ENCODE measurements around the gene ME1.
A peak's percentile ranks its signal among the peaks of the same experiment; 100 is the strongest.
"Not testable (repeated sequence)": the region's sequence is repeated elsewhere in the genome, so short reads cannot be mapped to it uniquely, and the experiment has no call there.

ME1 gene

DNA sequence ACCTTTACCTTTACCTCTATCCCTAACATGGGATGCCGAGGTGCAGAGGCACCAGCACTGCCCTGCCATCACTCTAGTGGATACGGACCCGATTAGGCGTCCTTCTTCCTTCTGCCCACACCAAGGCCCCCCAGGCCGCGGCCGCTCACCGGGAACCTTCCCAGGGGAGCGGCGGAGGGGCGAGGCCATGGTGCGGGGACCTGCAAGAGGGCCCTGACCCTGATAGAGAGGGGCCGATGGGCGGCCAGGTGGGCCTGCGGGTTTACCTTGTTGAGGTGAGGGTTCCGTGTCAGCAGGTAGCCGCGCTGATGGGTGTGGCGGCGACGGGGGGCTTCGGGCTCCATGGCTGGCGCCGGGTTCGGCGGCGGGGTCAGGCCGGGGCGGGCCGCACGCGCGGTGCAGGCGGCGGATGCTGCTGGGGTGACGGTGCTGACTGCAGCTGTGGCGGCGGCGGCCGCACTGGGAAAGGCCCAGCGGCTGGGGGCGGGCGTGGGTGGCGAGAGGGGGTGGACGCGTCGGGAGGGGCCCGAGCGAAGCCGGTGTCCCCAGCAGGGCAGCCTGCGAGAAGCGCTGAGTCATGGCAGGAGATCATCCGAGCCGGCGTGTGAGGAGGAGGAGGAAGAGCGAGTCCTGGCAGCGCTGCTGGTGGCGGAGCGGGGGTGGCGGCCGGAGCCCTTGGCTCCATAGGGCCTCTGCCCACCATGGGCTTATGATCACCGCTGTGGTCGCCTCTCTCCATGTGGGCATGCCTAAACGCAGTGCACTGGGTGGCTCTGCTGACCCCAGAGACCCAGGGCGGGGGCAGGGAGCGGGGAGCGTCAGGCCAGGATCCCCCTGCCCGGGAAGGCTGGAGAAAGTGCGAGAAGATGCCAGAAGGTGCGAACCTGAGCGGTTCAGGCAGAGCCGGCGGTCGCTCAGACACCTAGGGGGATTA, at the start of gene ME1:
ME1 (minus strand) TSS at position 441 of the 934 bp plus-strand sequence; CDS start at position 344, 97 bp downstream.
- peak; percentile 90 for DNase-seq

DNA sequence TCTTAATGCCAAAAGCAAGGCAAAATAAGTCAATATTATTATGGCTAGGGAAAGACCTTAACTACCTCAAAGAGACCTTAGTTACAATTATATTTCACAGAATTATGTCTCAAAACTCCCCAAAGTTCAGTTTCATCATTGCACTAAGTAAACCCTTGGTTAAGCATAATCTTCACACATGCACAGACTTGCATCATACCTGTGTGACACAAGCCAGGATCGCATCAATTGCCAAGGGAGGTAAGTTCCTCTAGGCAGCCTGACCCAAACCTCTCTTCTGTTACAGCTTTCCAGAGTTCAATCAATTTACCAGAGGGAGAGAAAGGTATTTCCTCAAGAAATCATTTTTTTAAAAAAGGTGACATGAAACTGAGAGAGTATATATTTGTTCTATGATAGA, 49.6 kb upstream of the ME1 start:
- no peak for DNase-seq

DNA sequence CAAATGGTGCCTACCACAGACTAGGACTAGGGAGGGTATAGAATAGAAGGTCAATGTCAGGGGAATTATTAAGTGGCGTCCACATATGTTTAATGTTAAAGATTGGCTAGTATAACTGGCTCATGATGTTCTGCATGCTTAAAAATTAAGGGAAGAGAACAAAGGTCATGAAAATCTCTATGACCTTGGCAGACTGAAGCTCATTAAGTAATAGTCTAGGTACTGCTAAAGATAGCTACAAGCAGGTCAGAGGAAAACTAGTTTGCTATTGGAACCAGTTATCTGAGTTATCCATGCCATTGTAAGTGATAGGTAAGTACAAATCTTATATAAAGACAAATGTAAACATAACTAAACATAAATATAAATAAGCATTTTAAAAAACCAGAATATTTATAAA, 48.5 kb upstream of the ME1 start:
- no peak for DNase-seq

DNA sequence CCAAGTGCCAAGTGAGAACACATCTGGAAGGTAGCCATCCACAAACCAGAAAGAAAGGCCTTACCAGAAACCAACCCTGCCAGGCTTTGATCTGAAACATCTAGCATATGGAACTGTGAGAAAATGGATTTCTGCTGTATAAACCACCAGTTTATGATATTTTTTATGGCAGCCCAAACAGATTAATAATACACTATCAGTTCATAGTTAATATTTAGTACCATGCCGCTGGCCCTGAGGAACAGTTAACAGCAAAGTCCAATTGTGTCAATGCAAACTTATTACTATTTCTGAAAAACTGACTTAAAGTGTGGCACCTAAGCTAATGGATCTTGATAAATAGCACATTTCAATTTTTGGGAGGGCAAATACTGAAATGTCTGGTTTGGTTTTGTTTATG, 46.1 kb upstream of the ME1 start:
- DNase-seq, result no peak

DNA sequence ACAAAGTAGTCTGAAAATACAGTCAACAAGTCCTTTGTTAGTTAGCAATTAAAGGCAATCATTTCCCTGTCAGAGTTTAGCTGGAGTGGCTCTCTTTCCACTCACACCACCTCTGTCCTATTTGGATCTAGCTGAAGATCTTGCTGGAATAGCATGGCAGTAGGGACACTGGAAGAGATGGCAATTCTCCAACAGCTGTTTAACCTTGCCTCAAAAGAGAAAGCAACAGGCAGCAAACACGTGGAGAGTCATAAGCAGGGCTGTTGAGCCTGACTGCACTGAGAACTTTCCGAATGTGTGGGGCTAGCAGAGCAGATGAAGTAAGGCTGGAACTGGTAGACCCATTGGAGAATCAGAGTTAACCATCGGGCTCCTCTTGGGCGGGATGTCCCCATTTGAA, 43.5 kb upstream of the ME1 start:
- DNase-seq, result no peak

DNA sequence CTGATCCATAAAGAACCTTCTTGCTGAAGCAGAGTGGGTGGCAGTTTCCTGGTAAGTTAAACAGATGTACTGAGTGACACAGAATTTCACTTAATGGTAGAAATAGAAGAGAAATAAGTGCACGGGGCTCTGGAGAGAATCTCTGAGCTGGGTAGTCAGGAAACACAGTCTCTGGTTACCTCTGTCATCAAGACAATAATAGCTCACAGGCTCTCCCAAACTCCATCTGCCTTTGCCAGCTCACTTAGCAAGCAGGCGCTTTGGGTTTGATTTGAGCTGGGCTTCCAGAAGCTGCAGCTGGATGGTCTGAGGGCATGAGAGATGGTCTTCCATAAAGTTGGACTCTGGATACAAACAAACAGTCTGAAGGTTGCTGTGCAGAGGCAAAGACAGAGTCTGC, 41.9 kb upstream of the ME1 start:
- no peak for DNase-seq

DNA sequence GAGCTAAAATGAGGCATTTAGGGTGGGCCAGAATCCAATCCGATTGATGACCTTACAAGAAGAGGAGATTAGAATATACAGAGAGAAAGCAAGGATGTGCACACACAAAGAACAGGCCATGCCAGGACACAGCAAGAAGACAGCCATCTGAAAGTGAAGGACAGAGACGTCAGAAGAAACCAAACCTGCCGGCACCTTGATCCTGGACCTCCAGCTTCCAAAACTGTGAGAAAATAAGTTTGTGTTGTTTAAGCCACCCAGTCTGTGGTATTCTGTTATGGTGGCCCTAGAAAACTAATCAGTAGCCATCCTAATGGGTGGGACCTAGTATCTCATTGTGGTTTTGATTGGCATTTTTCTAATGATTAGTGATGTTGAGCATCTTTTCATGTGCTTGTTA, 39.7 kb upstream of the ME1 start:
- no peak for DNase-seq

DNA sequence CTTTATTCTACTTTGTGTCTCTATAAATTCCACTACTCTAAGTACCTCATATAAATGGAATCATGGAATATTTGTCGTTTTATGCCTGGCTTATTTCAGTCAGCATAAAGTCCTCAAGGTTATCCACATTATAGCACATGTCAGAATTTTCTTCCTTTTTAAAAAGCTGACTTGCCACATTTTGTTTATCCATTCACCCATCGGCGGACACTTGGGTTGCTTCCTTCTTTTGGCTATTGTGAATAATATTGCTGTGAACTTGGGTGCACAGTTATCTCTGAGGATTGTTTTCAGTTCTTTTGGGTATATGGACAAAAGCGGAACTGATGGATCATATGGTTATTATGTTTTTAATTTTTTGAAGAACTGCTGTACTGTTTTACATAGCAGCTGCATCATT, 39.1 kb upstream of the ME1 start:
- DNase-seq, result no peak

DNA sequence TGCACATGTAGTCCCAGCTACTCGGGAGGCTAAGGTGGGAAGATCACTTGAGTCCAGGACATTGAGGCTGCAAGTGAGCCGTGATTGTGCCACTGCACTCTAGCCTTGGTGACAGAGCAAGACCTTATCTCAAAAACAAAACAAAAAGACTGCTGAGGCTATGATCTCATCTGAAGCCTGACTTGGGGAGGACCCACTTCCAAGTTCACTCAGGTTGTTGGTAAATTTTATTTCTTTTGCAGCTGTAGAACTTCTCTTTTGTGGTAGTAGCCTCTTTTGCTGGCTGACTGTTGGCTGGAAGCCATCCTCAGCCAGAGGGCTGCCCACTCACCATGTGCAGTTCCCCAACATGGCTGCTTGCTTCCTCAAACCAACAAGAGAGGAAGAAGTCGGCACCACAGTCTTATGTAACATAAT, 36.8 kb upstream of the ME1 start:
- no peak for DNase-seq

DNA sequence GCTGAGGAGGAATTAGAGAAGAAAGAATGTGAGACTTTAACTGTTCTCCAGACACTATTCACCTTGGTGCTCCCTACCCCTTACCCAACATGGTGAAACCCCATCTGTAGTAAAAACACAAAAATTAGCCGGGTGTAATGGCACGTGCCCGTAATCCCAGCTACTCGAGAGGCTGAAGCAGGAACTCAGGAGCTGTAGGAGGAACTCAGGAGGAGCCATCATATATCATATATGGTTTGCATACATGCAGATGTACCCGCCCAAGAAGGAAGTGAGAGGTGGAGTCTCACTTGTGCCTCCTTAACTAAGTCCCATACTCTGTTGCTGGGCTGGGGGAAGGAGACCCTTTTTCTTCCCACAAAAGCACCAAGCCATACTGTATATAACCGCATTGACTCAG, 35.5 kb upstream of the ME1 start:
- DNase-seq, result no peak

DNA sequence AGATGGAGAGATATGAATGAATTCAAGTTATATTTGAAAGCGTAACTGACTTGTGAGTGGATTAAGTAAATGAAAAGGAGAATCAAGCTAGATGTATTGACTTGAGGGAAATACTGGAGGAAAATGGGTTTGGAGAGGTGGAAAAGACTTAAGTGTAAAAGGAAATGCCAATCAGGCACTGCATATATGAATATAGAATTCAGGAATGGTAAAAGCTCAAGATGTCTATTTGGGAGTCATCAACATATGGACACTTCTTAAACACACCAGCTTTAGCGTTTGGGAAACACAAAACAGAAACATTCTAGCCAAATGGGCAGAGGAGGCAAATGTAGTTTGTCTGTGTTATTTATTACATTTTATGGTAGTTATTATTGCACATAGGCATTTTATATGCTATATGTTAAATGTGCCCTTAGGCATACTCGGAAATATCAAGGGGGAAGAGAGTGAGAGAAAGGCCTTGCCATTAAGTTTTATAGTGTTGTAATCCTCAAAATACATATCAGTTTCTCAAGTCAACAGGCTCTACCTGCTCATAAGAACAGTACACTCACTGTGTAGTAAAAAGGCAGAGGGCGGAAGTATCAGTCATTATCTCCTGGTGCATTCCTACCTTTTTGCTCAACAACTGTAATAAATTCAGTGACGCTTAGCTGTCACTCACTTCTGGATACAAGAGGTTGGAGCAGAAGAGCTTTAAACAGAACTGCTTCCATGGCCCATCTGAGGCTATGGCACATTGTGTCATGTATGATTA, 33.7 kb upstream of the ME1 start:
- no peak for DNase-seq

DNA sequence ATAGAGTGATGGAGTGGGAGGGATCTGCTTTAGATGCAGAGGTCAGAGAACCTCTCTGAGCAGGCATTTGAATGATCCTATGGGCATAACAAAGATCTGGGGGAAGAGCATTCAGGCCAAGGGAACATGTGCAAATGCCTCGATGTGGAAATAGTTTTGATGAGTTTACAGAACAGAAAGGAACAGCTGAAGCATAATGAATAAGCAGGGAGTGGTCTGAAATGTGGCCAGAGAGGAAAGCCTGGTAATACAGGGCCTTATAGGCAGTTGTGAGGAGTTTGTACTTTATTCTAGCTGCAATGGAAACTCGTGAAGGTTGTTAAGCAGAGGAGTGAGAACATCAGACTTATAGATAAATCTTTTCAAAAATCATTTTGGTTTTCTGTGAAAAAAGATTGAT, 33.0 kb upstream of the ME1 start:
- DNase-seq, result no peak

DNA sequence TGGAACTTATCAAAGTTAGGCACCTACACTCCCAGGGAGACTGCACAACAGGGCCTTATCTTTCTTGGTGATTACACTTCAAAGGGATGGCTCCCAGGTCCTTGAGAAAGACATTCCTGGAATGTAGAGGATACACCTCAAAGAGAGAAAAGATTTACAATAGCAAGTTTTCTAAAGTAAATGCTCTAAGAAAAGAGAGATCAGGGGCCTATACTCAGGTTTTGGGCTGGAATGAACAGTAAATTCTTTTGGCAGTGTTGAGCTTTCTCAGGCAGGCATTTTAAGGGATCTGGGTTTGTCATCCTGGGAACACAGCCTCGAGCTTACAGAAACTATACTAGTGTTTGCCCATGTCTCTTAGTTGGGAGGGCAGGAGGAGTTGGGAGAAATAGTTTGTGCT, 31.7 kb upstream of the ME1 start:
- no peak for DNase-seq

DNA sequence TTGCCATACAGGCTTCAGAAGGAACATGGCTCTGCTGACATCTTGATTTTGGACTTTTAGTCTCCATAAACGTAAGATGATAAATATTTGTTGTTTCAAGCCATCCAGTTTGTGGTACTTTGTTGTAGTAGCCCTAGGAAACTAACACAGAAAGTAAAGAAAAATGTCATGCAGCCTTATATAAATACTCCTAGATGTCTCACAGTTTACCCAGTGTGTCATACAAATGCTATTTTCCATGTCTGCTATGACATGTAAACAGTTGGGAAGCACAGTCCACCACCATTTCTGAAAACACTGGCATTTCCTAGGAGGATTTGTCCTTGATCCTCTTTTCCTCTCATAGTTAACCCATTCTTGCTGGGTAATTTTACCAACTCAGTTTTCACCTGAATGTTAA, 30.6 kb upstream of the ME1 start:
- peak; percentile 4 for DNase-seq

DNA sequence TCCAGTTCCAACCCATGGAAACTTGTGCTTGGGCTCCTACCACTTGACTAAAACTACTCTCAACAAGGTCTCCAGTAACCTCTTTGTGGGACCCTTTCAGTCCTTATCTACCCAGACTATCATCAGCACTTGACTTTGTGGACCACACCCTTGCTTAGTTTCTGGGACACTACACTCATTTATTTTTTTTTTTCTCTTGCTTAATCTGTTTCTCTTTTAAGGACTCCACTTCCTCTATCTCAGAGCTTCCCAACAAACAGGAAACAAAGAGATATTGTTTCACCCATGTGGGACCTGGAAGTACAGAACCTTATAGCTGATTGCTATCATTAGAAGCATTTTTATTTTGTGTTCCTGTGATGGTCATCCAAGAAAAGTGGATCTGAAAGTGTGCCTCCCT, 28.8 kb upstream of the ME1 start:
- no peak for DNase-seq

DNA sequence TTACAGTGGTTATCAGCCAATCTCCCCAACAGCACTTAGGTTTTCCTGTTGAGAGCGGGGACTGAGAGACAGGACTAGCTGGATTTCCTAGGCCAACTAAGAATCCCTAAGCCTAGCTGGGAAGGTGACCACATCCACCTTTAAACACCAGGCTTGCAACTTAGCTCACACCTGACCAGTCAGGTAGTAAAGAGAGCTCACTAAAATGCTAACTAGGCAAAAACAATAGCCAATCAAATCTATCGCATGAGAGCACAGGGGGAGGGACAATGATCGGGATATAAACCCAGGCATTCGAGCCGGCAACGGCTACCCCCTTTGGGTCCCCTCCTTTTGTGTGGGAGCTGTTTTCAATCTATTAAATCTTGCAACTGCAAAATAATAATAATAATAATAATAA, 19.2 kb upstream of the ME1 start:
- not testable (repeated sequence) for DNase-seq

DNA sequence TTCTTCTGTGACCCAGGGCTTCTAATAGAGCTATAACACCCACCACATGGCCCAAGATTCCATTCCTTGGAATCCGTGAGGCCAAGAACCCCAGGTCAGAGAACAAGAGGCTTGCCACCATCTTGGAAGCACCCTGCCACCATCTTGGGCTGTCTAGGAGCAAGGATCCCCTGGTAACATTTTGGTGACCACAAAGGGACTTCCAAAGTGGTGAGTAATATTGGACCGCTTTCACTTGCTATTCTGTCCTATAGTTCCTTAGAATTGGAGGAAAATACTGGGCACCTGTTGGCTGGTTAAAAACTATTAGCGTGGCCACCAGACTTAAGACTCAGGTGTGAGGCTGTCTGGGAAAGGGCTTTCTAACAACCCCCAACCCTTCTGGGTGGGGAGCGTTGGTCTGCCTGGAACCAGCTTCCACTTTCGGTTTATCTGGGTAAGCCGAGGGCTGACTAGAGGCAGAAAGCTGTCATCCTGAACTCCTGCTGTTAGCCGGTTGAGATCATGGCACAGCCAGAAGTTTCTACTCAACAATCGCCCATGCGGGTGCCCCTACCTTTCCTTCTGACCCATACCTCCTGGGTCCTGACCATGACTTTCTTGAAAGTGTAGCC, 13.3 kb upstream of the ME1 start:
- DNase-seq, result not testable (repeated sequence)

DNA sequence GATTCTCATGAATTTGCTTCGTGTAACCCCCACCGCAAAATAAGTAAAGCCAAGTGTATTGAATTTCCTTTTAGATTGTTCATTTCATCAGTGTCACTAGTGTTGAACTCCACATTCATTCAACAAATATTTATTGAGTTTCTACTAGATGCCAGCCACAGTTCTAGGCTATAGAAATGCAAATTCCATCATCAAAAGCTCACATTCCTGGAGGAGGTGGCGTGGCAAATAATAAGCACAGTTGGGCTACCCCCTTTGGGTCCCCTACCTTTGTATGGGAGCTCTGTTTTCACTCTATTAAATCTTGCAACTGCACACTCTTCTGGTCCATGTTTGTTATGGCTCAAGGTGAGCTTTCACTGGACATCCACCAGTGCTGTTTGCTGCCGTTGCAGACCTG, 12.7 kb upstream of the ME1 start:
- no peak for DNase-seq

DNA sequence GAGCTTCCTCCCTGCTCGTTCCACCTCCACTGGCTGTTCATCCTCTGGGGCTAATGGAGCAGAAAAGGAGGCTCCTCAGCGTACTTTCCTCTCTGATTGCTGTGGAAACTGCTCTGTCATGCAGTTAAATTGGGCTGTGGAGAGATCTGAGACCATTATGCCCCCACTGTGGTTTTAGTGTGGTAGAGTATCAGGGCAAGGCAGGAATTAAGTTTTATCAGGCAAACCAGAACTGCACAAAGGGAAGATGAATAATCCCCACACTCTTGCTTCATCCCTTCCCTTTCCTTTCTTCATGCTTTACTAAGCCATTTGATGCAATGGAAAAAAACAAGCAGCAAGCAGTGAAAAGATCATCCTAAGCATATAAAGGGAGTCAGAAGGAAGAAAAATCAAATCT, 11.9 kb upstream of the ME1 start:
- DNase-seq, result peak; percentile 20

DNA sequence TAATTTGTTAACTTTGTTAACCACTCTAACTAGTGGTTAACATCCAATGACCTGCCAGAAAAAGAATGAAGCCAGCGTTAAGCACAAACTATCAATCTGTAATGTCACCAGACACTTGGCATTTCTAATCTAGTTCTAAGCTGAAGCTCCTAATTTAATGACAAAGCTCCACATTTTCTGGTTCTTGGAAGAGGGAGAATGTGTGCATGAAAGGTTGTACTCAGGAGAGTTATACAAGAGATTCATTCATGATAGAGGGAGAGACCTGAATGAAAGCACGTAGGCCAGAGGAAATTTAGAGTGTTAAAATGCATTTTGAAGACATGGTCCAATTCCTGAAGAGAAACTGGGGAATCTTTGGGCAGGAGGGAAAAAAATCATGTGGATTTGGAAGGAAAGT, 8.3 kb upstream of the ME1 start:
- no peak for DNase-seq

DNA sequence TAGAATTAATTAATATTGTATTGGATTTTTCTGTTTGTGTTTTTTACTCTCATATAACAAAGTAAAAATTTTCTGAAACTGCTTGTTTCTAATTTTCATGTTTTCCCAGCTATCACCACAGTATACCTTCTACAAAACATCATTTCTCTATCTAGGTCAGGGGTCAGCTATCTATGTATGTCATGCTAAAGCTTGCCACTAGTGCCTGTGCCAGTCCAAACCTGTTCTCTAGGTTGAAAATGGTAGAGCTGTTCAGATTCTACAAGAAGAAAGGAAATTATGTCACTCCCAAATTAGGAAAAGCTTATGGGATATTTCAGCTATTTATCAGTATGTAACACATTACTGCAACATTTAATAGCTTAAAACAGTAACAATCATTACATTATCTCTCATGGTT, 5.8 kb upstream of the ME1 start:
- DNase-seq, result no peak

DNA sequence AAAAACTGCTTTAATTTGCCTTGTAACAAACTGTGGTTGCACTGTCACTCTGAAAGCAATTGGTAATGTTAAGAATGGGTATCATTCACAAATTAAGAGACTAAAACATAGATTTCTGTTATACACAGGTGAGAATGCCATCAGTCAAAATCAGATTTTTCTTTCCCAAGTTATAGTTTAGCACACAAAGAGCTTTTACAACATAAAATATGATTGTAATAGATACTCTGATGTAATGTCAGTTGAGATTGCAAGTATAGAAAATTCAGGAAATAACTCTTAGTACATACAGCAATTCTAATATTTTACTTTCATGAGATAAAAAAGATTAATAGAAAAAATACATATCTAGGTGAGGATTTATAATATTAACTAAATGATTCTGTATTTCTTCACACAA, 2.3 kb upstream of the ME1 start:
- DNase-seq, result no peak

DNA sequence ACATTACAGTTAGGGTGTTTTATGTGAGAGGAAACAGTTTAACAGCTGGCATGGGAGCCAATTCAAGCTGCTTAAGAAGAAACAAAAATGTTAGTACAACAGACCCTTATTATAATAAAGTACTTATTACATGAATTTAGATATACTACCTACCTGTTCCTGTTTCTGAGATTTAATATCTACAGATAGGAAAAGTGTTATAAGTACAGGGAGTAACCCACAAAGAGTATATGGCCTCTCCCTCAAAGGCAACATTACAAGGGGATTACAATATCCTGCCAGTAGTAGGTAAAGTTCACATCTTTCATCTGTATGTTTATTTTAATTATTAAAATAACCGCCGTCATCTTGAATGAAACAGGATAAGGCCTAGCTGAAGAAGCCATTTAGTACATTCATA, 1.8 kb upstream of the ME1 start:
- DNase-seq, result no peak

Measured in fibroblast of skin of right biceps (primary cell).